H1 (cell line): ENCODE data around the gene HOXD1. TPM values are rescaled to one million over a fixed set of nuclear protein-coding genes. Genes with fewer than 3 reads are reported as not detected.

Source experiments
- CTCF ChIA-PET: fragments of 300-600 bp; sonication (Branson Sonifier 250); formaldehyde crosslinking; loops from one replicate; lab custom pipeline; 2021; ENCODE audit not compliant: partially characterized antibody; lab: Charles Lee
- POLR2A ChIA-PET: fragments of 300-600 bp; sonication (Branson Sonifier 250); formaldehyde crosslinking; loops from one replicate; lab custom pipeline; 2021; ENCODE audit warnings: inconsistent platforms; ENCODE audit not compliant: partially characterized antibody; lab: Charles Lee
- DNase-seq, 2 experiments: peaks; one replicate each; pipeline versions ENCODE4 v3.0.0 to v3.0.0-alpha.2; 2010 to 2022; ENCODE audit warnings: low spot score in 2 of 2, low read depth in 1 of 2, mixed read lengths in 1 of 2
- FAIRE-seq: peaks from 2 replicates; lab custom pipeline; 2011; peaks lifted over from hg19 to GRCh38; lab: Jason Lieb, UNC
- H2AFZ ChIP-seq: 2 replicates; pipeline ENCODE4 v1.8.1; 2012; ENCODE audit warnings: low read length, inconsistent platforms
- H2AK5ac ChIP-seq: 2 replicates; pipeline ENCODE4 v1.6.1; 2013; ENCODE audit warnings: low read depth, low read length
- H2BK120ac ChIP-seq: replicated peaks from 2 replicates; pipeline ENCODE3; 2013; ENCODE audit warnings: low read depth, low read length, inconsistent platforms
- H2BK12ac ChIP-seq: 2 replicates; pipeline ENCODE4 v1.6.1; 2013; ENCODE audit warnings: low read depth, low read length
- H2BK15ac ChIP-seq: 2 replicates; pipeline ENCODE4 v1.6.1; 2013; ENCODE audit warnings: low read length
- H2BK20ac ChIP-seq: 2 replicates; pipeline ENCODE4 v1.6.1; 2013; ENCODE audit warnings: low read length
- H2BK5ac ChIP-seq: 2 replicates; pipeline ENCODE4 v1.6.1; 2013; ENCODE audit warnings: low read depth, low read length
- H3K14ac ChIP-seq: 2 replicates; pipeline ENCODE4 v1.6.1; 2013; ENCODE audit warnings: inconsistent platforms; ENCODE audit not compliant: insufficient read length
- H3K18ac ChIP-seq: 2 replicates; pipeline ENCODE4 v1.6.1; 2013; ENCODE audit warnings: low read length; ENCODE audit errors: extremely low read depth
- H3K23ac ChIP-seq: 2 replicates; pipeline ENCODE4 v1.6.1; 2013; ENCODE audit warnings: inconsistent platforms; ENCODE audit not compliant: insufficient read length
- H3K23me2 ChIP-seq: 2 replicates; pipeline ENCODE4 v1.6.1; 2013; ENCODE audit warnings: low read depth, low read length
- H3K27ac ChIP-seq: 2 replicates; pipeline ENCODE4 v1.6.1; 2011; ENCODE audit warnings: low read depth, low read length, inconsistent platforms
- H3K27me3 ChIP-seq, 4 experiments: replicated peaks in 1 of 4; 1 replicate in 1 of 4; 2 replicates in 3 of 4; pipeline versions ENCODE4 v1.6.1 to v1.8.1; 2011 to 2013; ENCODE audit warnings: low read length in 3 of 4, mild to moderate bottlenecking in 3 of 4, inconsistent platforms in 2 of 4, mixed read lengths in 2 of 4, moderate library complexity in 1 of 4; ENCODE audit not compliant: control insufficient read depth in 3 of 4, insufficient read depth in 3 of 4; ENCODE audit errors: extremely low read depth in 1 of 4
- H3K36me3 ChIP-seq, 4 experiments: 2 replicates each; pipeline versions ENCODE4 v1.6.1 to v1.8.1; 2011 to 2013; ENCODE audit warnings: mild to moderate bottlenecking in 4 of 4, low read length in 3 of 4, moderate library complexity in 2 of 4, control low read depth in 1 of 4, inconsistent platforms in 1 of 4; ENCODE audit not compliant: insufficient read depth in 4 of 4, control insufficient read depth in 2 of 4
- H3K4ac ChIP-seq: replicated peaks from 2 replicates; pipeline ENCODE3; 2013; ENCODE audit warnings: low read length, low read depth, mixed read lengths, inconsistent platforms; ENCODE audit not compliant: insufficient read length
- H3K4me1 ChIP-seq, 4 experiments: replicated peaks in 1 of 4; 1 replicate in 1 of 4; 2 replicates in 3 of 4; pipeline versions ENCODE4 v1.6.1 to v1.8.1; 2011 to 2013; ENCODE audit warnings: low read length in 3 of 4, inconsistent platforms in 2 of 4, mixed read lengths in 1 of 4; ENCODE audit not compliant: insufficient read depth in 4 of 4, control insufficient read depth in 3 of 4
- H3K4me2 ChIP-seq, 2 experiments: 2 replicates each; pipeline versions ENCODE4 v1.6.1 to v1.8.1; 2011 to 2013; ENCODE audit warnings: low read depth in 2 of 2, low read length in 2 of 2, control low read depth in 1 of 2, inconsistent platforms in 1 of 2, mild to moderate bottlenecking in 1 of 2; ENCODE audit not compliant: insufficient read depth in 1 of 2
- H3K4me3 ChIP-seq, 4 experiments: fragments of 200-600, 300-600 bp in 1 of 4; sonication (generic), shearing (Covaris generic), sonication (Bioruptor Twin) in 1 of 4; 2 replicates each; pipeline versions ENCODE4 v1.5.1 to v1.8.1; 2011 to 2016; ENCODE audit warnings: low read length in 4 of 4, low read depth in 3 of 4, control low read depth in 2 of 4, inconsistent platforms in 2 of 4, mild to moderate bottlenecking in 2 of 4, mixed read lengths in 1 of 4, moderate library complexity in 1 of 4; ENCODE audit not compliant: insufficient read depth in 2 of 4; ENCODE audit errors: extremely low read depth in 1 of 4
- H3K56ac ChIP-seq: replicated peaks from 2 replicates; pipeline ENCODE3; 2013; ENCODE audit warnings: low read depth, mild to moderate bottlenecking, mixed read lengths, low read length, inconsistent platforms; ENCODE audit not compliant: insufficient read length
- H3K79me1 ChIP-seq: 2 replicates; pipeline ENCODE4 v1.6.1; 2013; ENCODE audit warnings: low read depth, low read length, control low read depth
- H3K79me2 ChIP-seq, 2 experiments: 2 replicates each; pipeline versions ENCODE4 v1.6.1 to v1.8.1; 2012 to 2013; ENCODE audit warnings: low read length in 2 of 2, mild to moderate bottlenecking in 2 of 2, inconsistent platforms in 1 of 2; ENCODE audit not compliant: insufficient read depth in 2 of 2, control insufficient read depth in 1 of 2
- H3K9ac ChIP-seq, 4 experiments: replicated peaks in 1 of 4; 1 replicate in 1 of 4; 2 replicates in 3 of 4; pipeline versions ENCODE4 v1.6.1 to v1.8.1; 2011 to 2013; ENCODE audit warnings: low read depth in 3 of 4, low read length in 3 of 4, control low read depth in 2 of 4, mild to moderate bottlenecking in 2 of 4, moderate library complexity in 2 of 4, inconsistent platforms in 1 of 4; ENCODE audit errors: extremely low read depth in 1 of 4
- H3K9me3 ChIP-seq, 2 experiments: 2 replicates each; pipeline versions ENCODE4 v1.6.1 to v1.8.1; 2012 to 2013; ENCODE audit warnings: mild to moderate bottlenecking in 2 of 2, moderate library complexity in 2 of 2, control low read depth in 1 of 2, inconsistent platforms in 1 of 2, low read depth in 1 of 2, low read length in 1 of 2, mixed read lengths in 1 of 2; ENCODE audit not compliant: insufficient read depth in 2 of 2
- H4K20me1 ChIP-seq, 2 experiments: replicated peaks in 1 of 2; 2 replicates each; pipeline versions ENCODE3 to v1.8.1; 2011 to 2013; ENCODE audit warnings: inconsistent platforms in 2 of 2, low read length in 2 of 2, mild to moderate bottlenecking in 1 of 2; ENCODE audit not compliant: insufficient read depth in 2 of 2, control insufficient read depth in 1 of 2
- H4K5ac ChIP-seq: 2 replicates; pipeline ENCODE4 v1.6.1; 2013; ENCODE audit warnings: low read length, low read depth, mixed read lengths, inconsistent platforms; ENCODE audit not compliant: insufficient read length
- H4K8ac ChIP-seq: 2 replicates; pipeline ENCODE4 v1.8.0; 2013; ENCODE audit warnings: mild to moderate bottlenecking, moderate library complexity, low read length, inconsistent platforms; ENCODE audit not compliant: insufficient read depth; ENCODE audit errors: extremely low read depth
- H4K91ac ChIP-seq: replicated peaks from 2 replicates; pipeline ENCODE3; 2013; ENCODE audit warnings: low read length, mixed read lengths, inconsistent platforms; ENCODE audit not compliant: insufficient read length
- KDM1A ChIP-seq: fragments of 200-600, 300-600 bp; sonication (generic); IDR thresholded peaks from 2 replicates; pipeline ENCODE4 v1.7.1; 2016; ENCODE audit warnings: mild to moderate bottlenecking, low read length, borderline replicate concordance
- RNF2 ChIP-seq: fragments of 200-900, 300-1000 bp; sonication (generic); IDR thresholded peaks from 2 replicates; pipeline ENCODE4 v1.7.1; 2016; ENCODE audit warnings: borderline replicate concordance, low read depth, mild to moderate bottlenecking, antibody characterized with exemption, low read length; ENCODE audit not compliant: poor library complexity, severe bottlenecking; ENCODE audit errors: missing control alignments
- SRF ChIP-seq: IDR thresholded peaks from 2 replicates; pipeline ENCODE4 v1.6.1; 2011; ENCODE audit warnings: mild to moderate bottlenecking, low read depth, low read length, moderate library complexity
- TAF1 ChIP-seq: IDR thresholded peaks from 2 replicates; pipeline ENCODE4 v1.6.1; 2011; ENCODE audit warnings: mild to moderate bottlenecking, low read depth, low read length
- USF2 ChIP-seq: IDR thresholded peaks from 2 replicates; pipeline ENCODE4 v1.6.1; 2011; ENCODE audit warnings: low read length, improper control_type of control experiment
- WGBS, 2 experiments: shearing (Covaris generic) in 1 of 2; methylation state at CpG; one replicate each; pipeline versions ENCODE4 v1.1.6 to v1.1.7; 2013 to 2015; ENCODE audit warnings: low lambda C conversion rate in 2 of 2, mixed read lengths in 2 of 2, inconsistent platforms in 1 of 2, low coverage in 1 of 2, missing lambda C conversion rate in 1 of 2; ENCODE audit not compliant: insufficient replicate concordance in 2 of 2, insufficient coverage in 1 of 2, insufficient read length in 1 of 2; ENCODE audit errors: extremely low coverage in 1 of 2, missing lambda C conversion rate in 1 of 2; 5-methylcytosine and 5-hydroxymethylcytosine counted together
- polyA plus RNA-seq, 7 experiments: library from polyadenylated mRNA; depleted of rRNA in 3 of 7; stranded (reverse) in 5 of 7; unstranded in 2 of 7; fragments of >200 nt in 5 of 7; fragments of 200-250 nt in 2 of 7; gene quantifications; 1 replicate in 5 of 7; 2 replicates in 1 of 7; 4 replicates in 1 of 7; pipeline versions ENCODE4 v1.2.1 to v1.2.3, GENCODE V29; 2011 to 2013; ENCODE audit warnings: missing spikeins in 2 of 7, mixed read lengths in 2 of 7
- total RNA-seq: library from RNA; stranded (reverse); fragmentation: NEBNext Ultra II Directional; extraction: Animal tissue kit (Norgen Biotek cat#: 25700); gene quantifications from 2 replicates; pipeline ENCODE4 v1.2.1, GENCODE V29; 2021

The HOXD1 gene
- total and polyA plus RNA-seq, 2 of the 8 experiments (the other 6 are each of a cell fraction or from before 2014, with no cell fraction given): 0.03 TPM; not detected in 1

GRCh38 chr2:176160986-176161824 is 27.3 kb upstream of the HOXD1 start:
- no peak for TF ChIP-seq USF2
- TF ChIP-seq TAF1: no peak
- no peak for TF ChIP-seq SRF
- TF ChIP-seq KDM1A: no peak
- TF ChIP-seq RNF2: peak; percentile 89
- 19% methylated on average over 22 of the region's 22 CpGs; no CpG with 5 or more reads in 1 of the 2 experiments for WGBS, 2 experiments
- Histone ChIP-seq H3K27ac (no peak overlapping the region), H2AFZ (no peak overlapping the region), H3K4me2 (peak overlapping the region in 1 of 2 experiments; percentile 39; a peak in 1 of 4 replicates), H2BK5ac (no peak overlapping the region), H2BK15ac (no peak overlapping the region; the same call in 1 of the 2 replicates), H3K23ac (no peak overlapping the region), H3K4me1 (peaks cover 0 to 12% (median 6%) of the 10 kb centered on the region in 4 experiments; a peak in 5 of 7 replicates), H3K9me3 (no peaks in the 10 kb centered on the region), H3K18ac (no peak overlapping the region), H3K9ac (no peak overlapping the region), H2AK5ac (no peak overlapping the region), H3K4ac (no peak overlapping the region), H4K5ac (no peak overlapping the region), H3K27me3 (peaks cover 99 to 100% (median 100%) of the 10 kb centered on the region in 4 experiments), H3K14ac (no peak overlapping the region), H4K91ac (no peak overlapping the region), H3K23me2 (0 out of 2 replicates have a peak, but pooled peaks cover 2% of the 10 kb centered on the region), H4K8ac (no peak overlapping the region), H4K20me1 (peaks cover 39 to 44% of the 10 kb centered on the region in 2 experiments), H2BK120ac (no peak overlapping the region), H3K4me3 (no peak overlapping the region), H2BK12ac (no peak overlapping the region; the same call in 1 of the 2 replicates), H3K79me1 (no peaks in the 10 kb centered on the region), H2BK20ac (no peak overlapping the region), H3K36me3 (peaks cover 0 to 10% (median 0%) of the 10 kb centered on the region in 4 experiments; a peak in 1 of 8 replicates), H3K79me2 (no peaks in the 10 kb centered on the region), H3K56ac (no peak overlapping the region)
- FAIRE-seq (no peak), DNase-seq (no peak)
- ChIA-PET POLR2A (interaction anchor here (1.6 kb wide), 1 partner anchor 10 kb away, joined by 7 read pairs; no protein-coding TSS in a partner anchor), CTCF (interaction anchor here (0.9 to 3.6 kb wide), 23 partner anchors 8 to 988 kb away, joined by 3 to 26 read pairs (median 4); partner anchors contain the start of gene HOXD4)
